ENCODE measurements around the gene SELENOW. TPM values are rescaled to one million over a fixed set of nuclear protein-coding genes. Genes with fewer than 3 reads are reported as not detected.
"Not testable (repeated sequence)": the region's sequence is repeated elsewhere in the genome, so short reads cannot be mapped to it uniquely, and the experiment has no call there.

The SELENOW gene
- total RNA-seq, 1 donor from 2014 or later, result 944 TPM

DNA sequence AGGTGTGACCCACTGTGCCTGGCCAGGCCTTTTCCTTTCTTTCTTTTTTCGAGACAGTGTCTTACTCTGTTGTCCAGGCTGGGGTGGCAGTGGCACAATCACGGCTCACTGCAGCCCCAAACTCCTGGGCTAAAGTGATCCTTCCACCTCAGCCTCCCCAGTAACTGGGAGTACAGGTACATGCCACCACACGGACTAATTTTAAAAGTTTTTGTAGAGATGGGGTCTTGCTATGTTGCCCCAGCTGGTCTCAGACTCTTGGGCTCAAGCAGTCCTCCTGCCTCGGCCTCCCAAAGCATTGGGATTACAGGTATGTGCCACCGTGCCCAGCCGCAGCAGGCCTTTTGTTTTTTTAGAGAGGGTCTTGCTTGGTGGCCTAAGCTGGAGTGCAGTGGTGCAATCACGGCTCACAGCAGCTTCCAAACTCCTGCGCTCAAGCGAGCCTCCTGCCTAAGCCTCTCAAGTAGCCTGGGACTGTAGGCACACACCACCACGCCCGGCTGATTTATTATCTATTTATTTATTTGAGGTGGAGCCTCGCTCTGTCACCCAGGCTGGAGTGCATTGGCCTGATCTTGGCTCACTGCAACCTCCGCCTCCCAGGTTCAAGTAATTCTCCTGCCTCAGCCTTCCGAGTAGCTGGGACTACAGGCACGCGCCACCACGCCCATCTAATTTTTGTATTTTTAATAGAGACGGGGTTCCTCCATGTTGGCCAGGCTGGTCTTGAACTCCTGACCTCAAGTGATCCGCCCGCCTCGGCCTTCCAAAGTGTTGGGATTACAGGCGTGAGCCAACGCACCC is 1.1 kb upstream of the SELENOW start:
- intact Hi-C loops (cut with DNase I), result loop anchor here (1.0 kb wide), 1 partner anchor 58 kb away; no protein-coding TSS in a partner anchor
- not testable (repeated sequence) for DNase-seq (ENCODE audit: low spot score)

DNA sequence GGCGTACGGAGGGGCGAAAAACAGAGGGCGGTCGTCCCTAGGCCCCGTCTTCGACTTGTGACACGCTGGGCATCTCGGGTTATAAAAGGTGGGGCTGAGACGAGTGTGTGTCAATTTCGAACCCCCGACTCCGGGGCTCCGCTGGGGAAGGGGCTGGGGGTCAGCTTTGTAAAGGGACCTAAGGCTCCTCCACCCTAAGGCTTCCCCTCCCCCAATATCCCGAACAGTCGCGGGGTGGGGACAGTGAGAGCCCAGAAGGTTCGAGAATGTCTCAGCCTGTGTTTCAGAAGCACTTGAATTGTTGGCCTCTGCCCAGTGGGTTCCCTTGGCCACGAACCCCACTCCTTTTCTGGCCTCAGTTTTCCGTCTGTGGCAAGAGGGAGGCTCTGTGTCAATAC is 450 bp downstream of the SELENOW start:
- intact Hi-C loops (cut with DNase I), result loop anchor here (1.0 kb wide), 1 partner anchor 60 kb away; no protein-coding TSS in a partner anchor
- no peak for DNase-seq (ENCODE audit: low spot score)

DNA sequence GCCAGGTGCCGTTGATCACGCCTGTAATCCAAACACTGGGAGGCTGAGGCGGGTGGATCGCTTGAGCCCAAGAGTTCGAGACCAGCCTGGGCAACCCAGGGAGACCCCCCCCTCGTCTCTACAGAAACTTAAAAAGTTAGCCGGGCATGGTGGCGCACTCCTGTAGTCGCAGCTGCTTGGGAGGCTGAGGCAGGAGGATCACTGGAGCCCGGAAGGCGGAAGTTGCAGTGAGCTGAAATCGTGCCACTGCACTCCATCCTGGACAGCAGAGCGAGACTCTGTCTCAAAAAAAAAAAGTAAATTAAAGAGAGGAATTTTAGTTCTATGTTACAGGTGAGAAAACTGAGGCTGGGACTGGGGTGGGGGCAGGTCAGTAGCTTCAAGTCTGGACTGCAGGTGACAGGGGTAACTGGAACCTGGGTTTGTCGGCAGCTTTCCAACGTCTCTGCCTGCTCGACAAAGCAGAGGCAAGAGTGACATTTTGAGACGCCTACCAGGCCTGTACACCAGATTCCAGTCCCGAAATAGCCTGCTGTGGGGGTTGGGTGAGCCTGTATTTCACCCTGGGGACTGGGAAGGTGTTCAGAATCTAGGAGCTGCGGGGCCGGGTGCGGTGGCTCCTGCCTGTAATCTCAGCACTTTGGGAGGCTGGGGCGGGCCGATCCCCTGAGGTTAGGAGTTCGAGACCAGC is 1.2 kb downstream of the SELENOW start:
- intact Hi-C loops (cut with DNase I), result no loop called here

DNA sequence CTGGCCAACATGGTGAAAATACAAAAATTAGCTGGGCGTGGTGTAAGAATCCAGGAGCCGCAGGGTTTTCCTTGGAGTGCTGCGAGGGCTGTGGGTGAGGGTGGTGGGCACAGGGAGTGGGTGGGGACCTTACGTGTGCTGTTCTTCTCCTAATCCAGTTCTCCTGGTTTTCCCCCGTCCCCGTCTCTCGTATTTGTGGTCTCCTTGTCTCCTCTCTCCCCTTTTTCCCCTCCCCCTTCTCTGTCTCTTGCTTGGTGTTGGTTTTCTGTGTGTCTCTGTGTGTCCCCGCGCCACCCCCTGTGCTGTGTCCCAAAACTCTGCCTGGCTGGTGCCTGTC is 1.7 kb downstream of the SELENOW start:
- intact Hi-C loops (cut with DNase I), result no loop called here
- no peak for DNase-seq (ENCODE audit: low spot score)

More for the DNA sequence above, 1.2 kb downstream of the SELENOW start:
- DNase-seq (ENCODE audit: low spot score), result peak; percentile 92

DNA sequence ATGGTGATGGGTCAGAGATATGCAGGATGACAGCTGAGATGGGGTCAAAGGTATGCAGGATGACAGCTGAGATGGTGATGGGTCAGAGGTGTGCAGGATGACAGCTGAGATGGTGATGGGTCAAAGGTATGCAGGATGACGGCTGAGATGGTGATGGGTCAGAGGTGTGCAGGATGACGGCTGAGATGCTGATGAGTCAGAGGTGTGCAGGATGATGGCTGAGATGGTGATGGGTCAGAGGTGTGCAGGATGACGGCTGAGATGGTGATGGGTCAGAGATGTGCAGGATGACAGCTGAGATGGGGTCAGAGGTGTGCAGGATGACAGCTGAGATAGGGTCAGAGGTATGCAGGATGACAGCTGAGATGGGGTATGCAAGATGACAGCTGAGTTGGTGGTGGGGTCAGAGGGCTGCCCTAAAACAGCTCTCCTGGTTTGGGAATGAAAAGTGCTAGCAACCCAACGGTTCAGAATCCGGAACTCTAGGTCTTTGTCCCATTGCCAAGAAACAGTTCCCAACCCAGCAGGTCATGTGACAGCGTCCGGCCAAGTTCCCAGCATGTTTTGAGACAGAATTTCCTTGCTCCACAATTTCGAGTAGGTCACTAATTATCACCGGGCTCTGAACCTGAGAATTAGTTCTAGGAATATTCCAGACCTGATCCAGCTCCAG is 3.2 kb downstream of the SELENOW start:
- no peak for DNase-seq (ENCODE audit: low spot score)
- intact Hi-C loops (cut with DNase I), result no loop called here

DNA sequence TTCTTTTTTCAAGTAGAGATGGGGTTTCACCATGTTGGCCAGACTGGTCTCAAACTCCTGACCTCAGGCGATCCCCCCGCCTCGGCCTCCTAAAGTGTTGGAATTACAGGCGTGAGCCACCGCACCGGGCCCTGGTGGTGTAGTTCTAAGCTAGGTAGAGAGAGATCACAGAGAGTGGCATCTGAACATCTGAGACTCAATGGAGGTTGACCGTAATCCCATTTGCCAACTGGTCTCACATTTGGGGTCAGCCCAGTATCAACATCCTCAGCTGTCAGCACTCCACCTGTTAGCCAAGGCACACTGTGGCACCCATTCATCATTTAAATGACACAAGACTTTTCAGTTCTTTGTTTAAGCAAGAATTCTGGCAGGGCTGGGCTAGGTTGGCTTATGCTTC is 8.1 kb downstream of the SELENOW start:
- intact Hi-C loops (cut with DNase I), result no loop called here
- no peak for DNase-seq (ENCODE audit: low spot score)

DNA sequence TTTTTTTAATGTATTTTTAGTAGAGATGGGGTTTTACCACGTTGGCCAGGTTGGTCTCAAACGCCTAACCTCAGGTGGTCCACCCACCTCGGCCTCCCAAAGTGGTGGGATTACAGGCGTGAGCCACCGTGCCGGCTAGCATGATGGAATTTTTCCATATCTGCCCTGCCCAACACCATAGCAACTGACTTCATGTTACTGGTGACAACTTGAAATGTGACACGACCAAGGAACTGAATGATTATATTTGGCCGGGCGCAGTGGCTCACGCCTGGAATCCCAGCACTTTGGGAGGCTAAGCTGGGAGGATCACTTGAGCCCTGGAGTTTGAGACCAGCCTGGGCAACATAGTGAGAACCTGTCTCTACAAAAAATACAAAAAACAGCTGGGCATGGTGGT is 8.8 kb downstream of the SELENOW start:
- intact Hi-C loops (cut with DNase I); DNase-seq (ENCODE audit: low spot score): not testable (repeated sequence)

DNA sequence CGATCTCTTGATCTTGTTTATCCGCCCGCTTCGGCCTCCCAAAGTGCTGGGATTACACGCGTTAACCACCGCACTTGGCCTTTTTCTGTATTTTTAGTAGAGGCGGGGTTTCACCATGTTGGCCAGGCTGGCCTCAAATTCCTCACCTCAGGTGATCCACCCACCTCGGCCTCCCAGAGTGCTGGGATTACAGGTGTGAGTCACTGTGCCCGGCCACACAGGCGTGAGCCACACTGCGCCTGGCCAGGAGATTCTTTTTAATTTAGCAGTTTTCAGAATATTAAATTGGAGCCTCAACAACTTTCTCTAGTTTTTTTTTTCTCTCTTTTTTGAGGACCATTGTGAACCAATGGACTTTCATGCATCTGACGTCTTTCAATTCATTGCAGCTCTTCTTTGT is 11.3 kb downstream of the SELENOW start:
- intact Hi-C loops (cut with DNase I); DNase-seq (ENCODE audit: low spot score): not testable (repeated sequence)

DNA sequence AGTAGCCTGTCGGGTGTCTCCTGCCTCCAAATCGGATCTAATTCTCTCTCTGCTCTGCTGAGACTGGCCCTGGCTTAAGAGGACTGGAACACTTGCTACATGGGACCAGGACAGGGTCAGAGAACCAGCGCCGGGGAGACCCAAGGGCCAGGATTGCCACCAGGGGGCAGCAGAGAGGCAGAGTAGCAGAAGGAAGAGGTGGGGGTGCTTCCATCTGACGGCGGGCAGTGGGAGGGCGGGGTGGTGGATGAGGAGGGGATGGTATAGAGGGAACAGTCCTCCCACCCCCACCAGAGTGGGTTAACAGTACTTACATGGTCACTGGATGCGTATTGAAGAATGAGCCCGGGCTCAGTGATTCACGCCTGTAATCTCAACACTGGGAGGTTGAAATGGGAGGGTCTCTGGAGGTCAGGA is 11.9 kb downstream of the SELENOW start:
- intact Hi-C loops (cut with DNase I), result no loop called here
- peak; percentile 89 for DNase-seq (ENCODE audit: low spot score)

DNA sequence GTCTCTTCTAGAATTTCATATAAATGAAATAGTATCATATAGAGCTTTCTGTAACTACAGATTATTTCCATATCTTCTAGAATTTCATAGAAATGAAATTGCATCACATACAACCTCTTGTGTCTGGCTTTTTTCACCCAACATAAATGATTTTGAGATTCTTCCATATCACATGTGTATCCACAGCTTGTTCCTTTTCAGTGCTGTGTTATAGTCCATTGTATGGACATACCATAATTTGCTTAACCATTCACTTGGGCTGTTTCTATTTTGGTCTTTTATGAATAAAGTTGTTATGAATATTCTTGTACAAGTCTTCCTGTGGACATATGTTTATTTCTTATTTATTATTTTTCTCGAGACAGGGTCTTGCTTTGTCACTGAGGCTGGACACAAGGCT is 14.1 kb downstream of the SELENOW start:
- intact Hi-C loops (cut with DNase I), result no loop called here
- no peak for DNase-seq (ENCODE audit: low spot score)

DNA sequence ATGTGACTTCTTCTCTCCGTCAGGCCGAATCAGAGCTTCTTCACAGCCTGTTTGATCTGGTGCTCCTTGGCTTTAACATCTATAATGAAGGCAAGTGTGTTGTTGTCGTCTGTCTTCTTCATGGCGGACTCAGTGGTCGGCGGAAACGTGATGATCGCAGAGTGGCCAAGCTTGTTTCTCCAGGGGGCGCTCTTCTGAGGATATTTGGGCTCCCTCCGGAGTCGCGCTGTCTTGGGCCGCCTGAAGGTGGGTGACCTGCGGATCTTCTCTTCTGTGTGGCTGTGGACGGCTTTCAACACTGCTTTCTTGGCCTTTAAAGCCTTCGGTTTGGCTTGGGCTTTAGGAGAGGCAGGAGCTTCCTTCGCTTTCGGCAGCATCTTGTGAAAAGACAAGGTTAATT is 16.0 kb downstream of the SELENOW start:
- intact Hi-C loops (cut with DNase I), result no loop called here

DNA sequence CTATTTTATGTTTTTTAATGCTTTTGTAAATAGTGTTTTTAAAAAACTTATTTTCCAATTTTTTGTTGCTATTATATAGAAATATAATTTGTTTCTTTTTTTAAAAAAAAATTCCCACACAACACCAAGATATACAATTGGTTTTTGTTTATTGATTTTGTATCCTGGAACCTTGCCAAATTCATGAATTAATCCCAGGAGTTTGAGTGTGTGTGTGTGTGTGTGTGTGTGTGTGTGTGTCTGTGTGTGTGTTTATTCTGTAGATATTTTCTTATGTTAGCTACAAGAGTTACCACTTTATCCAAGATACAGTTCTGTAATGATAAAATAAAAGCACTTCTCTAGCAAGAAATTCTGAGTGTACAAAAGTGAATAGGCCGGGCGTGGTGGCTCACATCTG is 18.3 kb downstream of the SELENOW start:
- intact Hi-C loops (cut with DNase I), result no loop called here
- DNase-seq (ENCODE audit: low spot score), result no peak

More for the DNA sequence above, 16.0 kb downstream of the SELENOW start:
- no peak for DNase-seq (ENCODE audit: low spot score)

DNA sequence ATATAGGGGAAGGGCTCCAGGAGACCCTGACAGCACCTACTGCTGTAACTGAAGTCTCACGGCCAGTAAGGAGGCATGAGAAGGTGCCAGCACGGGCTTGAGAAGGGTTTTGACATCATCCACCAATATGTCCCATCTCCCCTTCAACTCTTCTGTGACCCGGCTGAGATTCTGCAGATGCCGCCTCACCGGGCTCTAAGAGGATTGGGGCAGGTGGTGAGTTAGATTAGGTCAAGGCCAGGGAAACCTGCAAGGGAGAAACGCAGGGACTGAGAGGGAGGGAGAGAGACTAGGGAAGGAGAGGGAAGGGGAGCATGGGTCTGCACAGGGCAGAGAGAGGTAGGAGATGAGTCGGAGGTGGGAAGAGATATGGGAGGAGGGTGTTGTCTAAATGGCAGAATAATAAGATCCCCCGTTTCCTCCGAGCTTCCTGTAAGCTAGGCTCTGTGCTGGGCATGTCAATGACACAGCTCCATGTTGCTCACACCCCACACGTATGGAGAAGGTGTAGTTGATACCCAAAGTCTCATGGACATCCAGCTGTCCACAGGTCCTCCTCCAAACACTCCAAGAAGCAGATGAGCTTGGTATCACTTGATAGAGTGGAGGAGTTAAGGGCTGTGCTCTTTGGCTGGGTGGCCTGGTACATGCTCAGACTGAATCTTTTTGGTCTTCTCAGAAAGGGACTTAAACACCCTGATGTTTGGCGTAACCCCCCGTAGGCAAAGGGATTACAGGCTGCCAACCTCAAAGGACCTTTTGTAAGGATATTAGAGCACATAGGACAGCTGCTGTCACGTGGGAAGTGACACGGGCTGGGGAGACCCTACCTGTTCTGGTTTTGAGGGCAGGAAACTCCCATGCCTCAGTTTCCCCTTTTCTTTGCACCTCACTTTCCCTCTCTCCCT is 19.7 kb downstream of the SELENOW start:
- intact Hi-C loops (cut with DNase I), result no loop called here
- no peak for DNase-seq (ENCODE audit: low spot score)

DNA sequence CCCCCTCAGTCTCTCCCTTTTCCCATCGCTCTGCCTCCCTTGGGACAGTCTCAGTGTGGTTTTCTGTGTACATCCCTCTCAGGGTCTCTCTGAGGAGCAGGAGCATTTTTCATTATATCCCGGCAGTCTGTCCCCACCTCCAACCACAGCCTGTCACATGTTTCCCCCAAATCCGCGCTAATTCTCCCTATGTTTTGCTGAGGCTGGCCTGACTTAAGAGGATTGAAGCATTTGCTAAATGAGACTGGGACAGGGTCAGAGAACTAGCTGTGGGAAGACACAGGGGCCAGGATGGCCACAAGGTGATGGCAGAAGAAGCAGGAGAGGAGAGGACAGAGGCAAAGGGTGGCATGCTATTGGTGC is 20.4 kb downstream of the SELENOW start:
- DNase-seq (ENCODE audit: low spot score), result no peak
- intact Hi-C loops (cut with DNase I), result no loop called here

DNA sequence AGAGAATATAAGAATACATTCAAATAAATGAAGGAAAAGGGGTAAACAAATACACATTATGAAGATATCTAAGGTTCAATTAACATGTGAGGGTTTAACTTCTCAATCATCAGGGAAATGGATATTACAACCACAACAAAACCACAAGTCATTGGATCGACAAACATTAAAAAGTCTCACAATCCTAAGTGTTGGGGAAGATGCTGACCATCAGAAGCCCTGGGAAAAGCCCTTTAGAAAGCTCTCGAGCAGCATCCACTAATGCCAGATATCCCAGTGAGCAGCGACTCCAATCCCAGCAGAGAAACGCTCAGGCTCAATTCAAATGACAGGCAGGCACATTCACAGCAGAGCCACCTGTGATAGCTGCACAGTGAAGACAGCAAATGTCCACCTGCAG is 22.8 kb downstream of the SELENOW start:
- intact Hi-C loops (cut with DNase I), result no loop called here
- DNase-seq (ENCODE audit: low spot score), result no peak

DNA sequence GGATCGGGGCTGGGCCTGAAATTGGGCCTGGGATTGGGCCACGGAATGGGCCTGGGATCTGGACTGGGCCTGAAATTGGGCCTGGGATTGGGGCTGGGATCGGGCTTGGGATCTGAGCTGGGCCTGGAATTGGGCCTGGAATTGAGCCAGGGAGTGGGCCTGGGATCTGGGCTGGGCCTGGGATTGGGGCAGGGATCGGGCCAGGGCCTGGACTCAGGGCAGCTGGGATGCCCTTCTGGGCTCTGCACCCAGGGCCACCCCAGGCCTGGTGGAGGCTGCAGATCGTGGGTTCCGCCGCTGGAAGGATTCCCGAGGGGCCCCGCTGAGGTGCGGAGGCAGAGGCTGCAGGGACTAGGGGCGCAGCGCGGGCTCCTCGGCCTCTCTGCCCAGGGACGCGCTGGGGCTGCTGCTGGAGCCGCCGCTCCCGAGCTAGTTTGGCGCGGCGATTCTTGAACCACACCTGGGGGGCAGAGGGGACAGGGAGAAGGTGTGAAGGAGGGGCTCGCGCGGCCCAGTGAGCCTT is 24.1 kb downstream of the SELENOW start:
- intact Hi-C loops (cut with DNase I), result no loop called here
- DNase-seq (ENCODE audit: low spot score), result no peak

DNA sequence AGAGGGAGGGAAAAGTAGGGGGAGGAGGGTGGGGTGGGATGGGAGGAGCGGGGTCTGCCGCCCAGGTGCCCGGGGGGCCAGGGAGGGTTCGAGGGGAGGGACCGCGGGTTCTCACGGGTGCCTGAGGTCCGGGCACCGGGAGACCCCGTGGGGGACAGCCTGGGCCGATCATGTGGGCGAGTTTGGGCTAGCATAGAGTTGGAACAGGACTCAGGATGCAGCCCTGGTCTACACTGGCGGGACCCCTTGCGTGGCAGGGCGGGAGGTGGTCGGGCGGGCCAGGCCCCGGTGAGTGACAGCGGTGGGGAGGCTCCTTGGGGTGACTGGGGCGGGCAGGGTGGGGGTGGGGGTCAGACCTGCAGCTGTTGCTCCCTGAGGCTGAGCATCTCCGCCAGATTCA is 24.6 kb downstream of the SELENOW start:
- intact Hi-C loops (cut with DNase I); DNase-seq (ENCODE audit: low spot score): not testable (repeated sequence)

DNA sequence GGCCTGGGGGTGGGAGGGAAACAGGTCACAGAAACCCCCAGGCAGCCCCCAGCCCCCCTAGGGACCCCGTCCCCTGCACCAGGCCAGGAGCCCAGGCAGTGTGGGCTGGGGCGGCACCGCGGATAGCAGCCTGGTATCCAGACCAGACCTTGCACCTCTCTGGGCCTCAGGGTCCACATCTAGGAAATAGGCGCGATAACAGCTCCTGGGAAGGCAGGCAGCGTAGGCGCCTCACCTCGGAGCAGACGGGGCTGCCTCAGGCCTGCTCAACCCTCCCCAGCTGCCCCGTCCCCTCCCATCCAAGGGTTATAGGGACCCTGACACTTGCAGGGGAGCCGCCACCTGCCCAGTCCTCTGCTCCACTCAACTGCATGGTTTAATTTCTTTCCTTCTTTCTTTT is 25.2 kb downstream of the SELENOW start:
- intact Hi-C loops (cut with DNase I); DNase-seq (ENCODE audit: low spot score): not testable (repeated sequence)

DNA sequence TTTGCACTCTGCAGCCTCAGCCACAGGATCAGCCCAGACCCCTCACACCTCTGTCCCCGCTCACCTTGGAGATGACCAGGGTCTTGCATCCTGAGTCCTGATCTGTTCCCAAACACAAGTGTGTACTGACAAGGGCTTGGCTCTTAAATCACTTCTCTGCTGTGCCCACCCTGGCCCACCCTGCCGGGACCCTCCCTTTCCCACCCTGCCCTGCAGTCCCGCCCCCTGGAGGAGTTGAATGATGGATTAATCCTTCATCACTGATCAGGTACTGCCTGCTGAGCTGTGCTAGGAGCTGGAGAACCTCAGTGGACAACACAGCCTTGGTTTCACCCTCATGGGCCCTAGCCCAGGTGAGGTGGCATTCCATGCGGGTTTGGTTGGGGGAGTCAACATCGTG is 25.9 kb downstream of the SELENOW start, which contains the start of gene TPRX1:
Gene TPRX1 (minus strand): TSS at position 101 of the 400 bp plus-strand sequence. CDS start 12 bp downstream, at position 89.
- DNase-seq (ENCODE audit: low spot score); intact Hi-C loops (cut with DNase I): not testable (repeated sequence)

Data from cardiac septum (tissue), 1 donor.